Middle frontal gyrus (tissue), 1 donor: ENCODE data around the gene OGFR.

Experiments
- DNase-seq: peaks from one replicate; pipeline ENCODE4 v3.0.0-alpha.2; 2015; ENCODE audit warnings: low spot score; ENCODE audit errors: extremely low spot score

Gene OGFR

GRCh38 chr20:62800314-62801259 is 4.0 kb upstream of the OGFR start:
- peak; percentile 41 for DNase-seq

- DNase-seq = no peak
Observed at GRCh38 chr20:62801284-62802010, 3.2 kb upstream of the OGFR start.

- no peak for DNase-seq
Observed at GRCh38 chr20:62802026-62802712, 2.5 kb upstream of the OGFR start.

GRCh38 chr20:62804021-62804626 is 511 bp upstream of the OGFR start:
- DNase-seq = no peak

- no peak for DNase-seq
Observed at GRCh38 chr20:62805155-62805710, 598 bp downstream of the OGFR start.

- no peak for DNase-seq
Observed at GRCh38 chr20:62805711-62806382, 1.2 kb downstream of the OGFR start.

- DNase-seq = no peak
Observed at GRCh38 chr20:62806383-62807050, 1.9 kb downstream of the OGFR start.

GRCh38 chr20:62807444-62808210 is 3.0 kb downstream of the OGFR start:
- no peak for DNase-seq

GRCh38 chr20:62808211-62808865 is 3.7 kb downstream of the OGFR start:
- DNase-seq = peak; percentile 39

GRCh38 chr20:62809530-62810428 is 5.1 kb downstream of the OGFR start:
- DNase-seq = no peak

GRCh38 chr20:62811320-62811719 is 6.7 kb downstream of the OGFR start:
- DNase-seq = no peak

- no peak for DNase-seq
Observed at GRCh38 chr20:62811720-62812119, 7.1 kb downstream of the OGFR start.

- DNase-seq = no peak
Observed at GRCh38 chr20:62812181-62812906, 7.7 kb downstream of the OGFR start.

GRCh38 chr20:62812907-62813200 is 8.2 kb downstream of the OGFR start:
- no peak for DNase-seq

- DNase-seq = no peak
Observed at GRCh38 chr20:62813588-62813987, 9.0 kb downstream of the OGFR start.

GRCh38 chr20:62814060-62814708 is 9.5 kb downstream of the OGFR start:
- DNase-seq = no peak

GRCh38 chr20:62814709-62815065 is 10.1 kb downstream of the OGFR start:
- no peak for DNase-seq
